ENCODE measurements around the gene PRKCE. TPM values are rescaled to one million over a fixed set of nuclear protein-coding genes. Genes with fewer than 3 reads are reported as not detected.

The PRKCE gene
- total RNA-seq, 1 experiment from 2014 or later = 17.7 TPM

DNA sequence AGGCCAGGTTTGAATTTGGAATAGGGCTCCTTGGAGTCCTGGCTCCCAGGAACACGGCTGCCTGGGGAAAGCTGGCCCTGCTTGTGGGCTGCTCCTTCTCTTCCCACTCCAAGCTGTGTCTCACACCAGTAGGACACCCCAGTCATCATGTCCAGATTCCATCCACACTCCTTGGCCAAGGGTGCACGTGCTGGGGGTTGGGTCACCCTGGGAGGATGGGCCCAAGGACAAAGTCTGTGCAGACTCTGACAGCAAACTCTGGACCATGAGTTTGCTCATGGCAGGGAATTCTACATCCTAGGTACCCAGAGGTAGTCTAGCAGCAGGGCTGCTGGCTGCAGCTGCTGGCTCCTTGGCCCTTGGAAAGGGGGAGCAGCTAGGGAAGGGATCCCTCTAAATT lies 543.4 kb downstream of the PRKCE start:
- Mint-ChIP-seq H3K36me3 (ENCODE audit: insufficient read depth, unreplicated experiment) (no peaks in the 10 kb centered on the region), H3K9me3 (ENCODE audit: low read depth, unreplicated experiment) (no peaks in the 10 kb centered on the region), H3K27me3 (ENCODE audit: unreplicated experiment) (no peaks in the 10 kb centered on the region), H3K4me1 (ENCODE audit: low read depth, unreplicated experiment) (no peaks in the 10 kb centered on the region), H3K27ac (ENCODE audit: unreplicated experiment) (no peak overlapping the region), H3K4me3 (ENCODE audit: low read depth, unreplicated experiment) (no peak overlapping the region)
- DNase-seq = no peak
- intact Hi-C loops (cut with micrococcal nuclease; ENCODE audit: unreplicated experiment) = no loop called here
- BruUV-seq (replicated peaks) = no TSS peak
- TF ChIP-seq, protein P1, sequence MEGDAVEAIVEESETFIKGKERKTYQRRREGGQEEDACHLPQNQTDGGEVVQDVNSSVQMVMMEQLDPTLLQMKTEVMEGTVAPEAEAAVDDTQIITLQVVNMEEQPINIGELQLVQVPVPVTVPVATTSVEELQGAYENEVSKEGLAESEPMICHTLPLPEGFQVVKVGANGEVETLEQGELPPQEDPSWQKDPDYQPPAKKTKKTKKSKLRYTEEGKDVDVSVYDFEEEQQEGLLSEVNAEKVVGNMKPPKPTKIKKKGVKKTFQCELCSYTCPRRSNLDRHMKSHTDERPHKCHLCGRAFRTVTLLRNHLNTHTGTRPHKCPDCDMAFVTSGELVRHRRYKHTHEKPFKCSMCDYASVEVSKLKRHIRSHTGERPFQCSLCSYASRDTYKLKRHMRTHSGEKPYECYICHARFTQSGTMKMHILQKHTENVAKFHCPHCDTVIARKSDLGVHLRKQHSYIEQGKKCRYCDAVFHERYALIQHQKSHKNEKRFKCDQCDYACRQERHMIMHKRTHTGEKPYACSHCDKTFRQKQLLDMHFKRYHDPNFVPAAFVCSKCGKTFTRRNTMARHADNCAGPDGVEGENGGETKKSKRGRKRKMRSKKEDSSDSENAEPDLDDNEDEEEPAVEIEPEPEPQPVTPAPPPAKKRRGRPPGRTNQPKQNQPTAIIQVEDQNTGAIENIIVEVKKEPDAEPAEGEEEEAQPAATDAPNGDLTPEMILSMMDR (IDR thresholded peaks at IDR 0.05; ENCODE audit: unreplicated experiment) = no peak
- CTCF ChIA-PET = no interaction called here

DNA sequence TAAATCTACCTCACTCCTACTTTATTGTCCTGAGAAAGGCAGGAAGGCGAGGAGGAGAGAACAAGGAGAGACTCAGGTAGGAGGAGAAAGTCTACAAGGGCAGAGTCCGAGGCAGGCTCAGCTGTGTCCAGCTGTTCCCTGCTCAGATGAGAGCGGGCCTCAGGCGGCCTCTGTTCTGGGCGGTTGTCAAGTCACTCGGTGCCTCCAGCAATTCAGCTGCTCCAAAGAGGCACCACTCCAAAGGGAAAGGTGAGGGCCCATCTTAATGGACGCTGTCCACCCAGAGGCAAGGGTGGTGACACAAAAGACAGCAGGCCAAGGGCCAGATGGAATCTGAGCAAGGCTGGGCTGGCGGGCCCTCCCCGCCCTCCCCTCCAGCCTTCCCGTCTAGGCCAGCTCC lies 544.3 kb downstream of the PRKCE start:
- CTCF ChIA-PET = no interaction called here
- Mint-ChIP-seq H3K27ac (ENCODE audit: unreplicated experiment) (no peak overlapping the region), H3K9me3 (ENCODE audit: low read depth, unreplicated experiment) (no peaks in the 10 kb centered on the region), H3K4me1 (ENCODE audit: low read depth, unreplicated experiment) (no peaks in the 10 kb centered on the region), H3K36me3 (ENCODE audit: insufficient read depth, unreplicated experiment) (no peaks in the 10 kb centered on the region), H3K27me3 (ENCODE audit: unreplicated experiment) (no peaks in the 10 kb centered on the region), H3K4me3 (ENCODE audit: low read depth, unreplicated experiment) (no peak overlapping the region)
- intact Hi-C loops (cut with micrococcal nuclease; ENCODE audit: unreplicated experiment) = no loop called here
- no peak for DNase-seq
- BruUV-seq (replicated peaks) = no TSS peak
- TF ChIP-seq, protein P1 (IDR thresholded peaks at IDR 0.05; ENCODE audit: unreplicated experiment) = no peak

DNA sequence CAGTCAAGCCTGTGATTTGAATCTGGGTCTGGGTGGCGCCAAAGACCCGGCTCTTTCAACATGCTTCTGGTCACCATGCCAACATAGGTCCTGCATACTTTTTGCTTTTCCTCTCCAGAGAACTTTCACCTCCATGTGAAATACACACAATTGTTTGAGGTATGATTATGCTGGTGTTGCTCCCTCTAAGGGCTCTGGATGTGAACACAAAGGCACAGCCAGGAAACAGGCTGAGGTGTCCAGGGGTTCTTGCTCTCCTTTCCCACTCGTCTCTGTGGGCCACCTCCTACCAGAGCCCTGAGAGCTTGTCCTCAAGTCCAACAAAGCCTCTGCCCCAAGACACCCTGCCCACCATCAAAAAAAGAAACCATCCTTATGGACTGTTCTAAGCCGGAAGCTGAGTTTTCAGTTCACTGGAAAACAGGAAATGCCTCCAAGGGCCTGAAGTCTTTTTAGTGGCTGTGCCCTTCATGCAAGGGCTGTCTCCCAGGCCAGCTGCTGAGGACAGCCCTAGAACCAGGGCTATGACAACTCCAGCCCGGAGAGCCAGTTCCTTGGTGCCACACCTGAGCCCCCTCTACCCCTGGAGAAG lies 545.5 kb downstream of the PRKCE start:
- H3K36me3 Mint-ChIP-seq (ENCODE audit: insufficient read depth, unreplicated experiment) = no peaks in the 10 kb centered on the region
- TF ChIP-seq, protein P1 (IDR thresholded peaks at IDR 0.05; ENCODE audit: unreplicated experiment) = no peak
- no peaks in the 10 kb centered on the region for H3K4me1 Mint-ChIP-seq (ENCODE audit: low read depth, unreplicated experiment)
- H3K27me3 Mint-ChIP-seq (ENCODE audit: unreplicated experiment) = no peaks in the 10 kb centered on the region
- no peak overlapping the region for H3K4me3 Mint-ChIP-seq (ENCODE audit: low read depth, unreplicated experiment)
- no peak for DNase-seq
- peaks cover 4% of the 10 kb centered on the region for H3K9me3 Mint-ChIP-seq (ENCODE audit: low read depth, unreplicated experiment)
- CTCF ChIA-PET = interaction anchor here (0.6 kb wide), 1 partner anchor 213 kb away, joined by 5 read pairs; no protein-coding TSS in a partner anchor
- H3K27ac Mint-ChIP-seq (ENCODE audit: unreplicated experiment) = no peak overlapping the region
- intact Hi-C loops (cut with micrococcal nuclease; ENCODE audit: unreplicated experiment) = no loop called here
- BruUV-seq (replicated peaks) = no TSS peak

DNA sequence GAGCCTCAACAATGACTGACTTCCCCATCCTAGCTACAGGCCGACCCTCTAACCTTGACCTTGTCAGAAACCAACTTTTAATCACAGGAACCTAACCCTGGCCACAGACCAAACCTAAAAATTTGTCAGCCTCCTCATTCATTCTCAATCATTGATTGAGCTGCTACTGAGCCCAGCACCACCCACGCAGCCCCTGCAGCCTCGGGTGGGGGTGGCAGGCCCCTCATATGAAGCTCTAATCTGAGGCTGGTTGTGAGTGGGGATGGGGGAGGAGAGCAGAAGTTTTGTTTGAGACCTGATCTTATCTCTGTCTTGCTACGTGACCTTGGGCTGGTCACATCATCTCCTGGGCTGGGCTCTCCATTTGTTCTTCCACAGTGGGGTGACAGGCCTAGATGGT lies 546.2 kb downstream of the PRKCE start:
- CTCF ChIA-PET = no interaction called here
- no peaks in the 10 kb centered on the region for H3K27me3 Mint-ChIP-seq (ENCODE audit: unreplicated experiment)
- peaks cover 4% of the 10 kb centered on the region for H3K9me3 Mint-ChIP-seq (ENCODE audit: low read depth, unreplicated experiment)
- no peaks in the 10 kb centered on the region for H3K4me1 Mint-ChIP-seq (ENCODE audit: low read depth, unreplicated experiment)
- BruUV-seq (replicated peaks) = no TSS peak
- no peak overlapping the region for H3K27ac Mint-ChIP-seq (ENCODE audit: unreplicated experiment)
- no peaks in the 10 kb centered on the region for H3K36me3 Mint-ChIP-seq (ENCODE audit: insufficient read depth, unreplicated experiment)
- DNase-seq = no peak
- intact Hi-C loops (cut with micrococcal nuclease; ENCODE audit: unreplicated experiment) = no loop called here
- no peak overlapping the region for H3K4me3 Mint-ChIP-seq (ENCODE audit: low read depth, unreplicated experiment)
- TF ChIP-seq, protein P1 (IDR thresholded peaks at IDR 0.05; ENCODE audit: unreplicated experiment) = no peak

All from Calu3 (cell line).